Vagina (tissue), 2 donors: ENCODE measurements around the gene BFSP2. TPM values are rescaled to one million over a fixed set of nuclear protein-coding genes. Genes with fewer than 3 reads are reported as not detected.

Experiments used
- DNase-seq, 2 donors: peaks; one replicate each; pipeline ENCODE4 v3.0.0-alpha.2; 2017; ENCODE audit errors: extremely low spot score in 2 of 2
- H3K27ac ChIP-seq: fragments of 200-600 bp; sonication (generic); one replicate; pipeline ENCODE4 v1.5.1; 2019
- H3K27me3 ChIP-seq: fragments of 200-600 bp; sonication (generic); one replicate; pipeline ENCODE4 v1.5.1; 2019
- H3K36me3 ChIP-seq, 2 donors: fragments of 200-600 bp; sonication (generic); one replicate each; pipeline ENCODE4 v1.5.1; 2017 to 2019
- H3K4me1 ChIP-seq: fragments of 200-600 bp; sonication (generic); one replicate; pipeline ENCODE4 v1.5.1; 2019
- H3K4me3 ChIP-seq, 2 donors: fragments of 200-600 bp; sonication (generic); 1 replicate in 1 of 2; 2 replicates in 1 of 2; pipeline ENCODE4 v1.5.1; 2016 to 2019
- H3K9me3 ChIP-seq: fragments of 200-600 bp; sonication (generic); one replicate; pipeline ENCODE4 v1.5.1; 2019
- POLR2A ChIP-seq, 2 donors: fragments of 450-650 bp; IDR thresholded peaks; one replicate each; pipeline ENCODE4 v1.6.1; 2017; ENCODE audit warnings: antibody characterized with exemption in 2 of 2, mild to moderate bottlenecking in 2 of 2, moderate library complexity in 2 of 2
- POLR2AphosphoS5 ChIP-seq, 2 donors: sonication (generic); formaldehyde crosslinking; IDR thresholded peaks; one replicate each; pipeline ENCODE4 v1.9.0; 2017; ENCODE audit warnings: antibody characterized with exemption in 2 of 2, mild to moderate bottlenecking in 2 of 2, low read depth in 1 of 2; ENCODE audit not compliant: insufficient read depth in 1 of 2
- intact Hi-C: fragments of 100-400 bp; cut with DNase I; formaldehyde crosslinking; loops from one replicate; pipeline ENCODE4 v1.15.1; 2023
- total RNA-seq: library from RNA; depleted of rRNA; stranded (reverse); fragments of >200 nt; gene quantifications from one replicate; pipeline ENCODE4 v1.2.3, GENCODE V29; 2016
- TF ChIP-seq, protein P1 (sequence below), 3 experiments: fragments of 450-650 bp in 2 of 3; fragments of 200-600 bp in 1 of 3; sonication (generic) in 1 of 3; IDR thresholded peaks; one replicate each; pipeline ENCODE4 v1.5.1; 2017 to 2019; ENCODE audit warnings: antibody characterized with exemption in 3 of 3, mild to moderate bottlenecking in 2 of 3, moderate library complexity in 2 of 3

The BFSP2 gene
- total RNA-seq, 1 donor from 2014 or later = not detected

DNA sequence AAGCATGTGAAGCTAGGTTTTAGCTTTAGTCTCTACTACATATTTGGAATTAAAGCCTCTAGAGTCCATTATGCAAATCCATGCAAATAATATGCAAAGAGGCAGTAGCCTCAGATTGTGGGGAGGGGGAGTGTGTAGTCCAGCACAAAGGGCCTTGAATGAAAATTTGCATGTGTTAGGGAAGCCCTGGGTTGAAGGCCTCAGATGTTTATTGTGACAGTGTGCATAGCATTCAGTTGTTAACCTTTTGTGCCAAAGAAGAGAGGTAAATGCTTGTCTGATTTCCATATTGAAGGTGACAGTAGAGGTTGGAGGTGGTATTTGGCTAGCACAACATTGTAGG lies 24.5 kb upstream of the BFSP2 start:
- H3K27me3 ChIP-seq = no peaks in the 10 kb centered on the region
- H3K27ac ChIP-seq = no peak overlapping the region
- intact Hi-C loops = no loop called here

DNA sequence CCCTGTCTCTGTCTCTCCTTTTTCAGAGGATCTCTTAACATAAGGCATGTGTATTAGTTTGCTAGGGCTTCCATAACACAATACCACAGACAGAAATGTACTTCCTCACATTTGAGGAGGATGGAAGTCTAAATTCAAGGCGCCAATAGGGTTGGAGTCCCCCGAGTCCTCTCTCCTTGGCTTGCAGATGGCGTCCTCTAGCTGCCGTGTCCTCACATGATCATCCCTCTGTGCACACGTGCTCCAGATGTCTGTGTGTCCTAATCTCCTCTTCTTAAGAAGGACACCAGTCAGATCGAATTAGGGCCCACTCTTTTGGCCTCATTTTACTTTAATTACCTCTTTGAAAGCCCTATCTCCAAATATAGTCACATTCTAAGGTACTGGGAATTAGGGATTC lies 23.0 kb upstream of the BFSP2 start:
- intact Hi-C loops = no loop called here
- no peaks in the 10 kb centered on the region for H3K4me1 ChIP-seq
- H3K27me3 ChIP-seq = no peaks in the 10 kb centered on the region
- H3K36me3 ChIP-seq = no peaks in the 10 kb centered on the region
- no peak overlapping the region for H3K27ac ChIP-seq
- H3K9me3 ChIP-seq = no peaks in the 10 kb centered on the region
- TF ChIP-seq POLR2AphosphoS5 (IDR thresholded peaks at IDR 0.05; ENCODE audit: insufficient read depth in 1 of 2, low read depth in 1 of 2) (no peak), POLR2A (IDR thresholded peaks at IDR 0.05) (no peak)
- TF ChIP-seq, protein P1, sequence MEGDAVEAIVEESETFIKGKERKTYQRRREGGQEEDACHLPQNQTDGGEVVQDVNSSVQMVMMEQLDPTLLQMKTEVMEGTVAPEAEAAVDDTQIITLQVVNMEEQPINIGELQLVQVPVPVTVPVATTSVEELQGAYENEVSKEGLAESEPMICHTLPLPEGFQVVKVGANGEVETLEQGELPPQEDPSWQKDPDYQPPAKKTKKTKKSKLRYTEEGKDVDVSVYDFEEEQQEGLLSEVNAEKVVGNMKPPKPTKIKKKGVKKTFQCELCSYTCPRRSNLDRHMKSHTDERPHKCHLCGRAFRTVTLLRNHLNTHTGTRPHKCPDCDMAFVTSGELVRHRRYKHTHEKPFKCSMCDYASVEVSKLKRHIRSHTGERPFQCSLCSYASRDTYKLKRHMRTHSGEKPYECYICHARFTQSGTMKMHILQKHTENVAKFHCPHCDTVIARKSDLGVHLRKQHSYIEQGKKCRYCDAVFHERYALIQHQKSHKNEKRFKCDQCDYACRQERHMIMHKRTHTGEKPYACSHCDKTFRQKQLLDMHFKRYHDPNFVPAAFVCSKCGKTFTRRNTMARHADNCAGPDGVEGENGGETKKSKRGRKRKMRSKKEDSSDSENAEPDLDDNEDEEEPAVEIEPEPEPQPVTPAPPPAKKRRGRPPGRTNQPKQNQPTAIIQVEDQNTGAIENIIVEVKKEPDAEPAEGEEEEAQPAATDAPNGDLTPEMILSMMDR (IDR thresholded peaks at IDR 0.05) = no peak
- no peak for DNase-seq
- H3K4me3 ChIP-seq = no peak overlapping the region

More for the DNA sequence above, 24.5 kb upstream of the BFSP2 start:
- Histone ChIP-seq H3K4me3 (no peak overlapping the region), H3K9me3 (no peaks in the 10 kb centered on the region), H3K36me3 (no peaks in the 10 kb centered on the region), H3K4me1 (no peaks in the 10 kb centered on the region)
- TF ChIP-seq, protein P1 (IDR thresholded peaks at IDR 0.05) = no peak
- TF ChIP-seq POLR2AphosphoS5 (IDR thresholded peaks at IDR 0.05; ENCODE audit: insufficient read depth in 1 of 2, low read depth in 1 of 2) (no peak), POLR2A (IDR thresholded peaks at IDR 0.05) (no peak)
- no peak for DNase-seq

DNA sequence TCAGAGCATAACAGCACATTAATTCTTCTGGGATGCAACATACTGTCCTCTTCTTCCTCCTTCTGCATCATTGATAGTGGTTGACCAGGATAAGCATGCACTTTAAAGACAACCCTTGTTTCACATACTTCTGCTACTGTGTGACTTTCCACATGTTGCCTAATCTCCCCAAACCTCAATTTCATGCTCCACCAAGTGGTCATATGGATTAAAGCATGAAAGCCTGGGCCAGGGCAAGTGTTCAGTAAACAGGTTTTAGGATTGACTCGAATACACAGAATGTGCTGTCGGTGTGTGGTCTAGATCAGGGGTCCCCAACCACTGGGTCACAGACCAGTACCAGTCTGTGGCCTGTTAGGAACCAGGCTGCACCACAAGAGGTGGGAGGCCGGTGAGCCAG lies 22.5 kb upstream of the BFSP2 start:
- intact Hi-C loops = no loop called here
- no peak for TF ChIP-seq POLR2A (IDR thresholded peaks at IDR 0.05)
- TF ChIP-seq POLR2AphosphoS5 (IDR thresholded peaks at IDR 0.05; ENCODE audit: insufficient read depth in 1 of 2, low read depth in 1 of 2) = no peak
- TF ChIP-seq, protein P1 (IDR thresholded peaks at IDR 0.05) = peak in 2 of 3 experiments; percentile 17 to 19
- no peaks in the 10 kb centered on the region for H3K36me3 ChIP-seq
- H3K9me3 ChIP-seq = no peaks in the 10 kb centered on the region
- no peaks in the 10 kb centered on the region for H3K27me3 ChIP-seq
- H3K4me1 ChIP-seq = no peaks in the 10 kb centered on the region
- DNase-seq = no peak
- no peak overlapping the region for H3K4me3 ChIP-seq
- no peak overlapping the region for H3K27ac ChIP-seq

DNA sequence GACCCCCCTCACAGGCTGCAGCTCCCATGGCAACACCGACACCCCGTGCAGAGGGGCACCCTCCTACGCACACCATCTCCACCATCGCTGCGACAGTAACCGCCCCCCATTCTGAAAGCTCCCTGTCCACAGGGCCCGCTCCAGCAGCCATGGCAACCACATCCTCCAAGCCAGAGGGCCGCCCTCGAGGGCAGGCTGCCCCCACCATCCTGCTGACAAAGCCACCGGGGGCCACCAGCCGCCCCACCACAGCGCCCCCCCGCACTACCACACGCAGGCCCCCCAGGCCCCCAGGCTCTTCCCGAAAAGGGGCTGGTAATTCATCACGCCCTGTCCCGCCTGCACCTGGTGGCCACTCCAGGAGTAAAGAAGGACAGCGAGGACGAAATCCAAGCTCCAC lies 19.9 kb upstream of the BFSP2 start:
- Histone ChIP-seq H3K27ac (no peak overlapping the region), H3K27me3 (no peaks in the 10 kb centered on the region), H3K36me3 (no peaks in the 10 kb centered on the region), H3K9me3 (no peaks in the 10 kb centered on the region), H3K4me3 (no peak overlapping the region), H3K4me1 (no peaks in the 10 kb centered on the region)
- intact Hi-C loops = no loop called here
- DNase-seq = no peak
- no peak for TF ChIP-seq POLR2A (IDR thresholded peaks at IDR 0.05)
- TF ChIP-seq, protein P1 (IDR thresholded peaks at IDR 0.05) = no peak
- no peak for TF ChIP-seq POLR2AphosphoS5 (IDR thresholded peaks at IDR 0.05; ENCODE audit: insufficient read depth in 1 of 2, low read depth in 1 of 2)

DNA sequence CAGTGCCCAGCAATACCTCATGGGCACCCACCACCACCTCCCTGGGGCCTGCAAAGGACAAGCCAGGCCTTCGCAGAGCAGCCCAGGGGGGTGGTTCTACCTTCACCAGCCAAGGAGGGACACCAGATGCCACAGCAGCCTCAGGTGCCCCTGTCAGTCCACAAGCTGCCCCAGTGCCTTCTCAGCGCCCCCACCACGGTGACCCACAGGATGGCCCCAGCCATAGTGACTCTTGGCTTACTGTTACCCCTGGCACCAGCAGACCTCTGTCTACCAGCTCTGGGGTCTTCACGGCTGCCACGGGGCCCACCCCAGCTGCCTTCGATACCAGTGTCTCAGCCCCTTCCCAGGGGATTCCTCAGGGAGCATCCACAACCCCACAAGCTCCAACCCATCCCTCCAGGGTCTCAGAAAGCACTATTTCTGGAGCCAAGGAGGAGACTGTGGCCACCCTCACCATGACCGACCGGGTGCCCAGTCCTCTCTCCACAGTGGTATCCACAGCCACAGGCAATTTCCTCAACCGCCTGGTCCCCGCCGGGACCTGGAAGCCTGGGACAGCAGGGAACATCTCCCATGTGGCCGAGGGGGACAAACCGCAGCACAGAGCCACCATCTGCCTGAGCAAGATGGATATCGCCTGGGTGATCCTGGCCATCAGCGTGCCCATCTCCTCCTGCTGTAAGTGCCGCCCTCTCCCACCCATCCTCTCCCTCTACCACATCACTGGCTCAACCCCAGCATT lies 19.2 kb upstream of the BFSP2 start:
- Histone ChIP-seq H3K27me3 (no peaks in the 10 kb centered on the region), H3K9me3 (no peaks in the 10 kb centered on the region), H3K36me3 (no peaks in the 10 kb centered on the region), H3K4me3 (no peak overlapping the region), H3K27ac (no peak overlapping the region), H3K4me1 (no peaks in the 10 kb centered on the region)
- TF ChIP-seq, protein P1 (IDR thresholded peaks at IDR 0.05) = no peak
- no peak for TF ChIP-seq POLR2AphosphoS5 (IDR thresholded peaks at IDR 0.05; ENCODE audit: insufficient read depth in 1 of 2, low read depth in 1 of 2)
- TF ChIP-seq POLR2A (IDR thresholded peaks at IDR 0.05) = no peak
- intact Hi-C loops = no loop called here
- no peak for DNase-seq
